ENCODE results near the gene HSF5.
"Not testable (repeated sequence)": the region's sequence is repeated elsewhere in the genome, so short reads cannot be mapped to it uniquely, and the experiment has no call there.

Gene HSF5

DNA sequence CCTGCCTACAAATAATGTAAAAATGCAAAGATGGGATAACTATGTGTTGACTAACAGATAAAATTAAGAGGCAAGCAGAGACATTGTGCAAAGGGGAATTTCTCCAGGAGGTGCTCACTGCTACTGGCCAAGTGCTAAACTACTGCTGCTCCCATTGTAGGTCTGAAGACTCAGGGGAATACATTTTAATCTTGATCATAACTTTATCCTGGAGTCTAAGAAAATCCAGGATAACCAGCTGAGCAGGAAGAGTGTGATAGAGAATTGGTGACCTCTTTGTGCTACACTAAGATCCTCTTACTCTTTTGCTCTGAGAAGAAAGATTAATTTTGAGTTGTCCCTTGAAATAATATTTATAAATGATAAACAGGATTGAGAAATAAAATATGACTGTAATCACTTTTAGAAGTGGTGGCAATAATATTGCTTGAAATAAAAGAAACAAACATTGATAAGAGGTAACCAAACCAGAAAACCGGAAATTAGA is 76.8 kb downstream of the HSF5 start:
- DNase-seq: no peak

DNA sequence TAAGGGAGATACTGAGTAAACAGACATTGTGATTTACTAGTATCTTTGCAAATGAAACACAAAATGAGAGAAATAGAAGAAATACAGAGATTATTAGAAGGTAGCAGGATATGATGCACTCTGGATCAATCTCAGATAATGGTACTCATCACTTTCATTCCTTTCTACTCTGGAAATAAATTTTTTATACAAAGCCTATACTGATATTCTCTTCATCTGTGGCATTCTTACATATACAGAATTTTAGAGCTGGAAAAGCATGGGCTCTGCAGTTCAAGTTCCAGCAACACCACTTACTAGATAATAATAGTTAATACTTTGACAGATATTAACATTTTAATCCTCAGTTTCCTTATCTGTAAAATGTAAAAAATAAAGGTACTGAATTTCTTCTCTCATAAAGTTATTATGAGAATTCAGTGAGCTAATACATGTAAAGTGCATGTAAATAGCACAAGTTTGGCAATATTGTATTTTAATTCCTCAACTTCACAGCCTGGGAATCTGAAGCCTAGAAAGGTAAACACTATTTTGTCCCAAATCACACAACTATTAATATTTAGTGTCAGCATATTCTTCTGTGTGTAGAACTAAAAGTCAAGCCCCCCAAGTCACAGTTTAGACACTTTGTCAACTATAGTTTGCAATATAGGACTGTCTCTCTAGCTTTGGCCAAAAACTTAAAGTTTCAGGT is 77.3 kb downstream of the HSF5 start:
- DNase-seq: no peak

DNA sequence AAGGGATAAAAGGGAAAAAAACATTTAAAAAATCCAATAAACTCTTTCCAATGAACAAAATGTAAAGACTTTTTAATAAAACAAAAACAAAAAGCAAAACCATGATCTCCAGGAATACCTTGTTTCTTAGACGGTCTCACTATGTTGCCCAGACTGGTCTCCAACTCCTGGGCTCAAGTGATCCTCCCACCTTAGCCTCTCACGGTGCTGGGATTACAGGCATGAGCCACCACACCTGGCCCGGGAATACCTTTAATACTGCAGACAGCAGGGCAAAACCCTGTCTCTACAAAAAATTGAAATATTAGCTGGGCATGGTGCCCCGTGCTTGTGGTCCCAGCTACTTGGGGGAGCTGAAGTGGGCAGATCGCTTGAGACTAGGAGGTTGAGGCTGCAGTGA is 78.8 kb downstream of the HSF5 start:
- DNase-seq: no peak

DNA sequence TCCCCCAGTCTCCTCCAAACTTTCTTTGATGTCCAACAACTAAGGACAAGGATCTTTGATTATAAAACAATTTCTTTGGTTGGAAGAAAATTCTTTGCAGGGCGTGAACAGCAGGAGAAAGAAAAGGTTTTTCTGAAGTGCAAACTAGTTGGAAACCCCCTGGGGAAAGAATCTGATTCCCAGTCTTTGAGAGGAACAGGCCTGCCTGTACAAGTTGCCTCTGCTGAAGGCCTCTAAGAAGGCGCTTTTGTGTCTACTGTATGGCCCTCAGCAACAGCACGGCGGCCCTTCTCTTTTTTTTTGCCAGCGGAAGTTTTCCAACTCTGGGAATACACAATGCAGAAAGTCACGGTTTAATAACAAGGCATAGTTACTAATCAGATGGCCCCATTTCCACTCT is 84.9 kb downstream of the HSF5 start:
- DNase-seq: no peak

DNA sequence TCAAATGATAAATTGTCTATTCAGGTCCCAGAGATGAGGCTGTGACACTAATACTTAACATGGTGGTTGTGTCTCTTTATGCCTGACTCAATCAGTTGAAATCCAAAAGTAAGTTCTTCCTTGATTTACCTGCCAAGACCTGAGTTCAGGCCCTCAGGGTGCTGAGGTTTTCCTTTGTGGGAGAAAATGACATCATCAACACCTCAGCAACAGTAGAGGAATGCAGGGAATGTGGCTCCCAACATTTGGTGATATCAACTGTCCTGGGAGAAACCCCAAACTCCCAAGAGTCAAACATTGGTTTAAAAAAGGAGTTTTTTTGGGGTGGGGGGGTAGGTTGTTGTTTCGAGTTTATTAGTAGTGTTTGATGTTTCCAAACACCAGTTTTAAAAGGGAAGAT is 85.5 kb downstream of the HSF5 start:
- no peak for DNase-seq

DNA sequence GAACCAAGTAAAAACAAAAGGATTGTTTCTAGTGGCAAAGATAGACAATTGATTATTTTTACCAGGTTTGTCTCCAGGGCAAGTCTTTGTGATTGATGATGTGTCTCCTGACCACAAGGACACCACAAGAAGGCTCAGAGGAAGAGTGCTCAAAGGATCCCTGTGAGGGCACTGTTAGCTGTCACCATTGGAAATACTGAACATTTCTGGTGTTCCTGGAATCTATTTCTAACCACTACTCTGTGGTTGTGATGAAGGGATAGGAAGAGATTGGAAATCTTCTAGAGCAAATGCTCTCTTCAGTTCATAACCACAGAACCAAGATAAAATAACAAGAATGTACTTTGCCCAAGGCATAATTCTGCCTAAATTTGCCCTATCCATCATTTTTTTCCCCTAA is 86.2 kb downstream of the HSF5 start:
- DNase-seq: no peak

DNA sequence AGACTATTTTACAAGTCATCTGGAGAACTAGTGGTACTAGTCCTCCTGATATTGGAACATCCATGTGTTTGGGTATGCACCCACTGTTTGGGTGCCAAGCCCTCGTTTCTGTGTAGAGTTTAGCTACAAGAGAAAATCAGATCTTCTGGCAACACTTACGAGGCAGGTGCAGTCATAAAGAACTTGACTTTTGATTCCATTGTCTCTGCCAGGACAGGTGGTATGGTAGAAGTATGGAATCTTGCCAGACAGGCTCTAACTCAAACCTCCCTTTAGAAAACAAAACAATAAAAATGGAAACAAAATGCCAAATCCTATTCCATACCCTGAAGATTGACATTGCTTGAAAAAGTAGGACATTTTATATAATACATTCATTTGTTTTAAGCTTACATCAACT is 86.9 kb downstream of the HSF5 start:
- no peak for DNase-seq

DNA sequence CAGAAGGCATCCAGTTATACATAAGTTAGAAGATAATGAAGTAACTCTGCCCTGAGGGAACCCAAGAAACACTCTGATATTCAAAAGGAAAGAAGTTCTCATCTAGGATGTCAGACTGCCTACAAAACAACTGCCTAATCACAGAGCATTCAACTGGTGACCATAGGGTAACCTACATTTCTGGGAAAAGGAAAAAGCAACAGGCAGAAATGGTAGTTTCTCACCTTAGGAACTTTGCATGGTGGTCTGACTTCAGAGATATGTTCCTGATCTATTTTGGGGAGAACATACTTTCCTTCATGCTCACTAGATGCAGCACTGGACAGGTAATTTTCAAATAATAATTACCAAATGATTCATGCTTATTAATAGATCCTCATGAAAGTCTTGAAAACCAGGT is 87.4 kb downstream of the HSF5 start:
- no peak for DNase-seq

DNA sequence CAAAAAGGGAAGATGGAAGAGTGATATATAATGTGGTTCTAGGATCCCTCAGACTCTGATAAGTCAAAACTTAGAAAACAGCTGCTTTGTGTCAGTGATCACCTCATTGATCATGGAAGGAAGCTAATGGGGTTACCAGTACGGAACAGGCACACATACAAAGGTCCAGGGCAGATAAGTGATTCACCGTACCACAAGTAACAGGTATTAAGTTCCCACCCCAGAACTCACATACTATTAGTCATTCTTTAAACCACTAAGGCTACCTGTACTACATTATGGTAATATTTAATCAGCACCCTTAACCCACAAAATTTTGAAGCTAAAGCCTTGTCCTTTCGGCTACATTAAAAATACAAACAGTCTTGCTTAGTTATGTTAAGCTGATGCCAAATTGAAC is 88.2 kb downstream of the HSF5 start:
- DNase-seq: no peak

DNA sequence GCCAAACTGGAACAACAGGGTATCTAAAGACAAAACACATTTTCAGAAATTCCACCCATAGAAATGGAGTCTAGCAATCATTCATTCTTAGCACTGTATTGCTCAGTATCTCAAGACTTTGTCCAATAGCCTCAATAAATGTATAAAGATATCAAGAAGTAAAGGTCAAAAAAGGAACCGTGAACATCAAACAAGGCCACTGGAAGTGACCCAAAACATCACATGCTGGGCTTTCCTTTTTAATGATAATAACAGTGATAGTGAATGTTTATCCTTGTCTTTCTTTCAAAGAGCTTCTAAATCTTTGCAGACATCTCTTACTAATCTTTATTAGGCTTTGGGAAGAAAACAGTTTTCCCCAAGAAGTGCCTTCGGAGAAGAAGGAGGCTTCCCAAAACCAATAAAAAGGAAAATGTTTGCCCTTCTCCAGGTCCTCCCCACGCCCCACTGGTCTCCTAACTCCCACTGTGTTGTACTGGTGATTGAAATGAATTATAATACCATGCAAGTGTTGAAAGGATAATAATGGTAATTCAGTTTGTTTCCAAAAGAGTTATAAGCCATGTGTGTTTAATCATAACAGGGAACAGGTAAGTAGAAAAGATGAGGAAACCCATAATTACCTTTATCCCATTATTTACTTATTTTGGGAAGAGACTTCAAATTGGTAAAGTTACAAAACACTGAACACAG is 89.5 kb downstream of the HSF5 start:
- no peak for DNase-seq

DNA sequence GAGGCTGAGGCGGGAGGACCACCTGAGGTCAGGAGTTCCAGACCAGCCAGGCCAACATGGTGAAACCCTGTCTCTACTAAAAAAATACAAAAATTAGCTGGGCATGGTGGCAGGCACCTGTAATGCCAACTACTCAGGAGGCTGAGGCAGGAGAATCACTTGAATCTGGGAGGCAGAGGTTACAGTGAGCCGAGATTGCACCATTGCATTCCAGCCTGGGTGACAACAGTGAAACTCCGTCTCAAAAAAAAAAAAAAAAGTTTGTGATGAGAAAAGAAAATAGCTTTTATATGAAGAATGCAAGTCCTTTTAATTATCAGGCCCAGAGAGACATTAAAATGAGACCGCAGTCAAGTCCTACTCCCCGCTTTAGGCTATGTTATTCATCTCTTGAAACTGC is 90.8 kb downstream of the HSF5 start:
- not testable (repeated sequence) for DNase-seq

DNA sequence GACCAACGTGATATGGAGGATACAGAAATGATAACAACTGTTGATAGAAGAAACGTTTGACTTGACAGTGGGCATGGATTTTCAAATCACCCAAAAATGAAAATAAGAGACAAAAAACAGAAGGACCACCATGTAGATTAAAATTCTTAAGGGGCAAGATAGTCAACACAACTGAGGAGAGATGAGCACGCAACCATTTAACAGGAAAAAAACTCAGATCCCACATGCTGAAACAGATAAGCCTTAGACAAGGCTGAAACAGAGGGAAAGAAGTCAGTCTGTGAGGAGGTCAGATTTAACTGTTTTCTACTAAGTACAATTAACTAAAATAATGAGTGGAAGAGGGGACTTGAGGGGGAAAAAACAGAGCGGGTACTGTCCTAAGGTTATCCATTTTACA is 92.0 kb downstream of the HSF5 start:
- DNase-seq: no peak

DNA sequence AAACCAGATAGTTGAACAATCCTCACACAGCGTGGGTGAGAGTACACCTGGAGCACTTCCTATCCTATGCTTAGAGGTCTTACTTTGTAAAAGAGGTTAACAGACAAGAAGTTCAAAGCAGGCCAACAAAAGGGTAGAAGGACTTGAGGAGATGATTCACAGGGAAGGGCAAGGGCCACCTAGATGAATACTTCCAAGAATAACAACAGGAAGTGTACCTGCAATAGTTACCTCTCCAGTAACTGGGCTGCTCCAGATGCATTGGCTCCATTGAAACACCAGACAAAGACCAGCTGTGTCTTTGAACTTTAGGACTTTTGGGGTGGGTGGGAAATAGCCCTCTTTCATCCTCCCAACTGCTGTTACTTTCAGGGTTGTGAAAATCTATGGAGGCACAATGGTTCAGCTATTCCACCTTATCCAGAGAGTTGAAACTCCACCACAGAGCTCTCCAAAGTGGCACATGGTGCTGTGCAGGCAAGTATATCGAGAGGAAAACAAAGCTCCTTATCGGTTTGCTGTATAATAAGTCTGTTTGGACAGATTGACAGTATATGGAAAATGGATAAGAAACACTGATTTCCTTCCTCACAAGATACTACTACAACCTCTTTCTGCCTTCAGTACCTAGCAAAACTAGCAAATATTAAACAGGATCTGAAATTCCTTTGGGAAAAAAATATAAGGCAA is 93.5 kb downstream of the HSF5 start:
- no peak for DNase-seq

DNA sequence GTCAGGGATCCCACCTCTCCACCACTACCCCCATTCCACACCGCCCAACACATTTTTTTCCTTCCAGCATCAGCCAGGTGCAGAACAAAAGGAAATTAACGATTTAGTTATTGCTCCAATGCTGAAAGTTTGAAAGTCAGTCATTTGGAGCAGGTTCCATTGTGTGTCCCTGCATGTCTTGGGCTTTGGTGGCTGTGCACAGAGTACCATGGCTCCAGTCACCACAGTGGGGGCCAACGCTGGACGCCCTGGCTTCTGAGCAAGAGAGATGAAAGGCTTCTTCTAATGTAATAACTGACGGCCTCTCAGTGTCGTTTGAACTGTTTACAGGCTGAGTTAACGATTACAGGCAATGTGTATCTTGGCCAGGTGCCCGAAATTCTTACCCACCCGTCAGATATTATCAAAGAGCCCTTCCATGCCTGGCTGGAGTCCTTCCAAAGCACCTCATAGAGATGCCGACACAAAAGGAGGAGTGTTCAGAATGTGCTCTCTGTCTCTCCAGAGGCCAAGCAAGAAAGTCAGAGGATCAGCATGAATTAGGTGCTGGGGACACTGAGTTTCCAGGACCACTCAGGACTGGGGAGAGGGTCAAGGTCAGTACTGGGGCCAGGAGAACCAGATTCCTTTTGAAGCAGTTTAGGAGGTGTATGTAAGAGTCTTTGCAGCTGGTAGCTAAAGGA is 96.8 kb downstream of the HSF5 start:
- DNase-seq: no peak

DNA sequence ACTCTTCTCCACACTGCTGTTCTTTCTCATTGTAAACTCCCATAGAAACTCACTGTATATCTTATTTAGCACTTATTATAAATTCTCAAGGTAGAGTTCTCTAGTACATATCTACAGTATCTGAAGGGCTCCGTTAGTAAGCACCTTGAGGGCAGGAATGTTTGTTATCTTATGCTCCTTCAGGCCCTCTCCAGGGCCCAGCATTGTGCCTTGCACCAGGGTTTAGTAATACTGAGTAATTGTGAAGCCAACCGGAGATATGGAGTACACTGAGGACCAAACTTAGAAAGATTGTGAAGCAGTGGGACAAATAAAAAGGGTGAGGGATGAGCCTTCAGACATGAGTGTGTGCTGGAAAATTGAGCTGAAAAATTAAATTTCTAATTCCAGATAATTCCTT is 97.3 kb downstream of the HSF5 start:
- no peak for DNase-seq

DNA sequence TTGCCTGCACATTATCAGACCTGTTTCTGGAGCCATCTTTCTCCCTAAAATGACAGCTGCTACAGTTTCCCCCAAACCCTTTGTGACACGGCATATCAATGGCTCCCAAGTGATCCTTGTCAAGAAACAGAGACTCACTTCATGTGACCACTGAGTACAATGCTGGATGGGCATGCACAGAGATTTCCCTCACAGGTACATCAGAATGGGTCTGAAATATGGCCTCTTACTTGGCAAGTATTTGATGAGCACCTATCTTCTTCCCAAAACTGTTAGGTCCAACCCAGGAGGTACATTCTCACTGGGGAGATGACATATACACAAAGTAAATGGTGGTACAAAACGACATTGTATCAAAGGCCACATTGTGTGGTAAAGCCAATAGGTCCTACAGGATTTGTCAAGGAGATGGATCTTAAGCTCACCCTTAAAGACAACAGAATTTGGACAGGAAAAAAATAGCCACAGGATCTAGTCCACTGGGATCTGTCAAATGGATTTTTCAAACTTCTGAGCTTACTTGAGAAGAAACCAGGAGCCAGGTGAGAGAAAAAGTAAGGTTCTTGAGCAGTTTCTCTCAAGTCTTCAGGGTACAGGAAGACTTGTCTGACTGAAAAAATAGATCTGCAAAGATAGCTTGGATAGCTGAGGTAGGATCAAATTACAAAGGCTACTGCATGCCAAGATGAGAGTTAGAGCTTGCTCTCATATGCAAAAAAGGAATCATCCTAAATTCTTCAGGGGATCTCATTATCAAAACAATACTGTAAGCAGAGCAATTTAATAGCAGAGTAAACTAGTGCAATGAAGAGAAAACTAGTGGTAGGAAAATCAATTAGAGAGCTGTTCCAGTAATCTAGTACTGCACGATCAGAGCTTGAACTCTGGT is 99.7 kb downstream of the HSF5 start:
- no peak for DNase-seq

DNA sequence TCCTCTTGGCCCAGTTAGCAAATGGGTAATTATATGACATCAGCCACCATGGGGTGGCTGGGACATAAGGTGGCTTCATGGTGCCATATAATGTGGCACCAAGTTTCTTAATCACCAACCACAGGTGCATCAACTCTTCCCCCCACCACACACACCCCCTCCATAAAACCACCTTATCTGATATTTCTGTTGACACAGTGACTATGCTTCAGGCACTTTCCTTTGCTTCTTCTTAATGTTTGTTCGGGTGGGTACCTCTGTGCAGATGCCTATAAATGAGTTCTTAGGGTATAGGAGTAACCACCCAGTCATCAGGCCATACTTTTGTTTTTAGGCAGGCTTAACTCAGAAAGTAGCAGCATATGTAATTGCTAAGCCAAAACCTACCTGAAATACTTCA is 100.4 kb downstream of the HSF5 start:
- no peak for DNase-seq

DNA sequence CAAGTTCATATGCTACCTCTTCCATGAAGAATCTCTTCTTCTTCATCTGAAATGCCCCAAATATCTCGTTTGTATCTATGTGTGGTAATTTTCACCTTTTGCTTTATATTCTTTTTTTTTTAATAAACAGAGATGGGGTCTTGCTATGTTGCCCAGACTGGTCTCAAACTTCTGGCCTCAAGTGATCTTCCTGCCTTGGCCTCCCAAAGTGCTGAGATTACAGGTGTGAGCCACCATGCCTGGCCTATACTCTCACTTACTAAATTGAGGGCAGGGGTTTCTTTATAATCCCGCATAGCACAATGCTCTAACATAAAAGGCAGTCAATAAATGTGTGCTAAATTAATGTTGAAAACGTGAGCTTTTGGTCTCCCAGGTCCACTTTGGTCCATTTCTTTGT is 101.5 kb downstream of the HSF5 start:
- no peak for DNase-seq

DNA sequence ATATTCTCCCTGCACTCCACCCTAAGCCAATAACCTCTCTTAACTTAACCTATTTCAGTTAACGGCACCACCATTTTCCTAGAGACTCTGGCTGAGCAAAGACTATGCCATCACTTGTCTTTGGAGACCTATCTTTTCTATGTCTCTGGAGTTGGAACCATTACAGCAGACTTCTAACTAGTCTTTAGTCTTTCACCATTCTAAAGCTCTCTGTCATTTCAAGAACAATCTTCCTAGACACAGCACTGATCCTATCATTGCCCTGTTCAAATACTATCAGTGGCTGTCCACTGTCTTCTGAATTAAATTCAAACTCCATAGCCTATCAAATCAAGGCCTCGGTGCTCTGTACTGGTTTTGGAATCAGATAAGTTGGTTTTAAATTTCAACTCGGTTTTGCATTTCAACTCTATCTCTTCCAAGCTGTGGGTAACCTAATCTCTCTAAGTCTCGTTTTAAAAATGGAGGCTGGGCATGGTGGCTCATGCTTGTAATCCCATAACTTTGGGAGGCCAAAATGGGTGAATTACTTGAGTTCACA is 102.8 kb downstream of the HSF5 start:
- DNase-seq: no peak

DNA sequence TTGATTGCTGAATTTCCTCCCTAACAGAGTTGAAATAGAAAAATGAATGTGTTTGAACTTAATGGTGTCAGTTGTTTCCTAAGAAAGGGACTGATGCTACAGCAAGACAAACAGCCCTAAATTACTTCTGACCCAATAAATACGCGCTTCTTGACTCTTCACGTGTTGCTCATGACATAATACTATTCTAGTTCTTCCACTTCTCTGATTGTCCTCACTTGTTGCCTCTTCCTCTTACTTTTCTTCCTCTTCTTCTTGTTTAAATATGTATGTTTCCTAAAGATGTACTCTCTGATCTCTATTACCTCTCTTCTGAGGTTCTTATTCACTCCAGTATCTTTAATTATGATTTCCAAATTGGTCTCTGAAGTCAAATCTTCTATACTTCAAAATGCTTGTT is 103.3 kb downstream of the HSF5 start:
- no peak for DNase-seq

DNA sequence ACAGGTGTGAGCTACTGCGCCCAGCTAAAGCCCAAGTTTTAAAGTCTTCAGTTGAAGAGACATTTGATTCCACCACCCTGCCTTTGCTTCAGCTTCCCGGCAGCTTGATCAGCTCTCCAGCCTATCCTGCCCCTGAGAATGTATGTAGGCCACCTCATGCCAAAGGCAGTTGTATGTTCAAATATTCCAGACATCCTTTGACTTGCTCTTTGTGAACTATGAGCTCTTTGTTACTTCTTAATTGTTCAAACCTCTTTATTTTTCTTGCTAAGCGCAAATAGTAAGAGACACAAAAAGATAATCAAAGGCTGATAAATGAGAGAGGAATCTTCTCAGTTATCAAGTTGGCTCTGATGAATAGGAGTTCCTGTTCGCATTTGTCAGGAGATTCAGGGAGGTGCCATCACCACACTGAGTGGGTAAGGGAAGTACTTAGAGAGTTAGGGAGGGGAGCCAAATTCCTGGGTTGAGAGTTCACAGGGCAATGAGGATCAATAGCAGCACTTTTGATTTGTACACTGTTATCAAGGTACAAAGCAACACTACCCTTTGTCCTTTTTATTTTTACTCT is 104.2 kb downstream of the HSF5 start:
- no peak for DNase-seq

DNA sequence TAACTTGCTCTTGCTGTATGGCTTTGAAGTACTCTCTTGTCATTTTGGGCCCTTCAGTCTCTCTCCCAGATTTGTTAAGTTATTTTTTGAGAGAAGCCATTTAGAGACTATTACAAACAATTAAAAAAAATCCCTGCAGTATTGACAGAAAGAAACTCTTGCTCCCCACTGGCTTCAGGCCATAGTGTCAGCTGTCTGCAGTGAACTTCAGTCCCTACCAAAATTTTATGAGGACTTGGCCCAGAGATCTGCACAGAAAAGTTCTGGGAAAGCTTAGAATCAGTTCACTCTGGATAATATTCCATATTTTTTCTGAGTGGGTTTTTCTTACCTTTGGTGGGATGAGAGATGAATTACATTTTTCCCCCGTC is 105.4 kb downstream of the HSF5 start:
- no peak for DNase-seq
